A549 (cell line): Measurements from ENCODE around the gene PIGC. TPM values are rescaled to one million over a fixed set of nuclear protein-coding genes. Genes with fewer than 3 reads are reported as not detected.

Experiments used
- ATAC-seq, 2 experiments: fragments of 200-7000 bp in 1 of 2; fragments of >200 bp in 1 of 2; cut with Nextera tagmentation in 1 of 2; cut with Tn5 transposase in 1 of 2; 3 replicates each; pipeline versions ENCODE4 v1.8.0 to v1.9.1; 2018 to 2020; ENCODE audit warnings: mild to moderate bottlenecking in 1 of 2, moderate library complexity in 1 of 2
- CTCF ChIA-PET: fragments of 300-600 bp; sonication (Branson Sonifier 250); formaldehyde crosslinking; extraction: SDS; loops from one replicate; lab custom pipeline; 2021; ENCODE audit warnings: antibody characterized with exemption, inconsistent platforms; lab: Yijun Ruan, JAX
- POLR2A ChIA-PET: fragments of 350-600 bp; formaldehyde crosslinking; extraction: SDS; loops from one replicate; lab custom pipeline; 2021; ENCODE audit warnings: antibody characterized with exemption, inconsistent platforms; lab: Yijun Ruan, JAX
- DNase-seq, 2 experiments: peaks; one replicate each; pipeline versions ENCODE4 v3.0.0 to v3.0.0-alpha.2; 2011 to 2016; ENCODE audit warnings: low read depth in 1 of 2, low spot score in 1 of 2
- FAIRE-seq: peaks from 2 replicates; lab custom pipeline; 2011; peaks lifted over from hg19 to GRCh38; lab: Jason Lieb, UNC
- H3K27ac ChIP-seq, 2 experiments: fragments of >200 bp; sonication (Bioruptor Twin); formaldehyde crosslinking; 3 replicates each; pipeline ENCODE4 v1.5.1; 2016 to 2017
- H3K4me1 ChIP-seq: fragments of >200 bp; sonication (Bioruptor Twin); formaldehyde crosslinking; 3 replicates; pipeline ENCODE4 v1.6.1; 2016
- H3K4me2 ChIP-seq: fragments of >200 bp; sonication (Bioruptor Twin); formaldehyde crosslinking; 3 replicates; pipeline ENCODE4 v1.6.1; 2016
- H3K4me3 ChIP-seq: fragments of >200 bp; sonication (Bioruptor Twin); formaldehyde crosslinking; 3 replicates; pipeline ENCODE4 v1.5.1; 2016
- H3K9me3 ChIP-seq: fragments of >200 bp; sonication (Bioruptor Twin); formaldehyde crosslinking; 3 replicates; pipeline ENCODE4 v1.6.1; 2016
- BHLHE40 ChIP-seq: IDR thresholded peaks from 2 replicates; pipeline ENCODE4 v1.6.1; 2012; ENCODE audit warnings: low read depth, low read length, inconsistent platforms
- CHD2 ChIP-seq: fragments of 150-350 bp; IDR thresholded peaks from 2 replicates; pipeline ENCODE4 v1.6.1; 2014; ENCODE audit warnings: low read length; ENCODE audit not compliant: partially characterized antibody
- CHD4 ChIP-seq: fragments of 200-600 bp; sonication (generic); IDR thresholded peaks from 2 replicates; pipeline ENCODE4 v1.6.1; 2016; ENCODE audit warnings: antibody characterized with exemption, mild to moderate bottlenecking, borderline replicate concordance
- CTCF ChIP-seq: fragments of >200 bp; sonication (Bioruptor Twin); formaldehyde crosslinking; IDR thresholded peaks from 3 replicates; pipeline ENCODE4 v1.5.1; 2016
- FOSB ChIP-seq: fragments of 250-450 bp; sonication (Bioruptor Pico); IDR thresholded peaks from 2 replicates; pipeline ENCODE4 v1.5.0; 2020; ENCODE audit warnings: mild to moderate bottlenecking, moderate library complexity
- FOXS1 ChIP-seq: fragments of 250-450 bp; sonication (Bioruptor Pico); IDR thresholded peaks from 2 replicates; pipeline ENCODE4 v1.5.0; 2020; ENCODE audit warnings: mild to moderate bottlenecking, moderate library complexity
- JUNB ChIP-seq: fragments of >200 bp; sonication (Bioruptor Twin); formaldehyde crosslinking; IDR thresholded peaks from 2 replicates; pipeline ENCODE4 v1.6.1; 2016
- KDM5A ChIP-seq: fragments of 200-600 bp; sonication (generic); IDR thresholded peaks from 2 replicates; pipeline ENCODE4 v1.6.1; 2016; ENCODE audit warnings: antibody characterized with exemption, mild to moderate bottlenecking
- NFE2L2 ChIP-seq: fragments of 150-350 bp; conservative IDR thresholded peaks from 2 replicates; pipeline ENCODE4 v1.6.1; 2014; ENCODE audit warnings: low read length
- NPAS2 ChIP-seq: fragments of 250-450 bp; sonication (Bioruptor Pico); IDR thresholded peaks from 2 replicates; pipeline ENCODE4 v1.8.0; 2022; ENCODE audit warnings: mild to moderate bottlenecking, moderate library complexity, borderline replicate concordance
- NR3C1 ChIP-seq: fragments of >200 bp; sonication (Bioruptor Twin); formaldehyde crosslinking; IDR thresholded peaks from 3 replicates; pipeline ENCODE4 v1.6.1; 2017
- PBX3 ChIP-seq: IDR thresholded peaks from 2 replicates; pipeline ENCODE4 v1.6.1; 2012
- PHF8 ChIP-seq: fragments of 200-600 bp; sonication (generic); IDR thresholded peaks from 2 replicates; pipeline ENCODE4 v1.6.1; 2016; ENCODE audit warnings: low read depth, mild to moderate bottlenecking, antibody characterized with exemption, moderate library complexity, borderline replicate concordance
- POLR2A ChIP-seq: IDR thresholded peaks from 2 replicates; pipeline ENCODE4 v1.6.1; 2012; ENCODE audit warnings: mild to moderate bottlenecking, low read length
- RAD21 ChIP-seq, 2 experiments: fragments of >200 bp in 1 of 2; sonication (Bioruptor Twin) in 1 of 2; formaldehyde crosslinking in 1 of 2; IDR thresholded peaks in 1 of 2; conservative IDR thresholded peaks in 1 of 2; 2 replicates in 1 of 2; 3 replicates in 1 of 2; pipeline ENCODE4 v1.6.1; 2012 to 2018; ENCODE audit warnings: inconsistent platforms in 1 of 2
- RCOR1 ChIP-seq: fragments of 150-350 bp; IDR thresholded peaks from 2 replicates; pipeline ENCODE4 v1.6.1; 2014; ENCODE audit warnings: antibody characterized with exemption, low read length, low read depth
- REST ChIP-seq: fragments of 200-600 bp; sonication (generic); IDR thresholded peaks from 2 replicates; pipeline ENCODE4 v1.6.1; 2016; ENCODE audit warnings: antibody characterized with exemption, mild to moderate bottlenecking, moderate library complexity
- RNF2 ChIP-seq: fragments of 200-600 bp; sonication (generic); IDR thresholded peaks from 2 replicates; pipeline ENCODE4 v1.6.1; 2016; ENCODE audit warnings: low read depth, mild to moderate bottlenecking, antibody characterized with exemption, moderate library complexity, borderline replicate concordance
- USF2 ChIP-seq: fragments of 450-650 bp; IDR thresholded peaks from 2 replicates; pipeline ENCODE4 v1.6.1; 2014; ENCODE audit warnings: antibody characterized with exemption
- WGBS: methylation state at CpG from one replicate; pipeline ENCODE4 v1.1.6; 2017; ENCODE audit errors: missing lambda C conversion rate; 5-methylcytosine and 5-hydroxymethylcytosine counted together
- polyA plus RNA-seq, 4 experiments: library from polyadenylated mRNA; depleted of rRNA in 3 of 4; stranded (reverse); fragments of >200 nt; fragmentation: RNase III in 1 of 4; extraction: RNeasy Plus Mini Kit Qiagen cat#74134 plus additional on column Dnase treatment in 1 of 4; gene quantifications; 2 replicates in 3 of 4; 3 replicates in 1 of 4; pipeline ENCODE4 v1.2.3, GENCODE V29; 2011 to 2017
- TF ChIP-seq, protein P1 (sequence below): fragments of 150-350 bp; IDR thresholded peaks from 2 replicates; pipeline ENCODE4 v1.6.1; 2014; ENCODE audit warnings: low read depth, mild to moderate bottlenecking, low read length

The PIGC gene
- polyA plus RNA-seq, 2 of the 4 experiments (the other 2 are of a cell fraction) = 30.7 to 50.0 TPM

- CTCF ChIA-PET = no interaction called here
- peak in 1 of 2 experiments; percentile 29 for DNase-seq
- POLR2A ChIA-PET = no interaction called here
- 77% methylated on average over 5 of the region's 5 CpGs for WGBS
- Histone ChIP-seq H3K9me3 (no peaks in the 10 kb centered on the region), H3K4me2 (no peak overlapping the region), H3K4me1 (peaks cover 20% of the 10 kb centered on the region), H3K27ac (no peak overlapping the region), H3K4me3 (no peak overlapping the region)
- no peak for ATAC-seq
- no peak for FAIRE-seq
- no peak for TF ChIP-seq NFE2L2
- no peak for TF ChIP-seq NR3C1
- TF ChIP-seq USF2 = no peak
- no peak for TF ChIP-seq CTCF
- no peak for TF ChIP-seq RCOR1
- no peak for TF ChIP-seq BHLHE40
- TF ChIP-seq REST = no peak
- TF ChIP-seq PBX3 = no peak
- TF ChIP-seq KDM5A = no peak
- TF ChIP-seq FOXS1 (CRISPR knock-in tag) = no peak
- no peak for TF ChIP-seq CHD2
- TF ChIP-seq RAD21 (conservative IDR thresholded peaks at IDR 0.05 in 1 of 2, IDR thresholded peaks at IDR 0.05 in 1 of 2) = no peak
- TF ChIP-seq POLR2A = no peak
- TF ChIP-seq JUNB = no peak
- TF ChIP-seq NPAS2 (CRISPR knock-in tag) = no peak
- TF ChIP-seq RNF2 = no peak
- TF ChIP-seq, protein P1, sequence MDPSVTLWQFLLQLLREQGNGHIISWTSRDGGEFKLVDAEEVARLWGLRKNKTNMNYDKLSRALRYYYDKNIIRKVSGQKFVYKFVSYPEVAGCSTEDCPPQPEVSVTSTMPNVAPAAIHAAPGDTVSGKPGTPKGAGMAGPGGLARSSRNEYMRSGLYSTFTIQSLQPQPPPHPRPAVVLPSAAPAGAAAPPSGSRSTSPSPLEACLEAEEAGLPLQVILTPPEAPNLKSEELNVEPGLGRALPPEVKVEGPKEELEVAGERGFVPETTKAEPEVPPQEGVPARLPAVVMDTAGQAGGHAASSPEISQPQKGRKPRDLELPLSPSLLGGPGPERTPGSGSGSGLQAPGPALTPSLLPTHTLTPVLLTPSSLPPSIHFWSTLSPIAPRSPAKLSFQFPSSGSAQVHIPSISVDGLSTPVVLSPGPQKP = no peak
- no peak for TF ChIP-seq FOSB (CRISPR knock-in tag)
- TF ChIP-seq PHF8 = no peak
- no peak for TF ChIP-seq CHD4
These were observed 42.0 kb downstream of the PIGC start for GRCh38 chr1:172401892-172402291.
